ENCODE measurements around the gene SCP2.
"Not testable (repeated sequence)": the region's sequence is repeated elsewhere in the genome, so short reads cannot be mapped to it uniquely, and the experiment has no call there.

The SCP2 gene

GRCh38 chr1:52978045-52978444 lies 51.0 kb downstream of the SCP2 start:
- H3K4me3 ChIP-seq (ENCODE audit: low read depth, low read length) = no peak overlapping the region
- no peaks in the 10 kb centered on the region for H3K36me3 ChIP-seq (replicated peaks)
- H3K27me3 ChIP-seq (replicated peaks) = no peaks in the 10 kb centered on the region
- no peak for TF ChIP-seq CTCF (IDR thresholded peaks at IDR 0.05; ENCODE audit: low read depth, low read length, missing control alignments)
- DNase-seq = no peak
- in situ Hi-C loops (cut with HindIII; ENCODE audit: low pct_ligation_motif_present, low sequenced_read_pairs) = no loop called here
- H3K27ac ChIP-seq = no peak overlapping the region

GRCh38 chr1:52992733-52993132 lies 65.7 kb downstream of the SCP2 start:
- H3K4me3 ChIP-seq (ENCODE audit: low read depth, low read length); H3K27ac ChIP-seq; H3K27me3 ChIP-seq (replicated peaks); DNase-seq; H3K36me3 ChIP-seq (replicated peaks); in situ Hi-C loops (cut with HindIII; ENCODE audit: low pct_ligation_motif_present, low sequenced_read_pairs): not testable (repeated sequence)

GRCh38 chr1:52994656-52995055 lies 67.6 kb downstream of the SCP2 start:
- TF ChIP-seq CTCF (IDR thresholded peaks at IDR 0.05; ENCODE audit: low read depth, low read length, missing control alignments) = no peak

GRCh38 chr1:52996653-52997052 lies 69.6 kb downstream of the SCP2 start:
- no peak overlapping the region for H3K4me3 ChIP-seq (ENCODE audit: low read depth, low read length)
- no peaks in the 10 kb centered on the region for H3K27me3 ChIP-seq (replicated peaks)
- DNase-seq = no peak
- in situ Hi-C loops (cut with HindIII; ENCODE audit: low pct_ligation_motif_present, low sequenced_read_pairs) = no loop called here
- TF ChIP-seq CTCF (IDR thresholded peaks at IDR 0.05; ENCODE audit: low read depth, low read length, missing control alignments) = no peak
- no peak overlapping the region for H3K27ac ChIP-seq
- H3K36me3 ChIP-seq (replicated peaks) = no peaks in the 10 kb centered on the region

More at GRCh38 chr1:52994656-52995055, 67.6 kb downstream of the SCP2 start:
- no peaks in the 10 kb centered on the region for H3K27me3 ChIP-seq (replicated peaks)
- no peak for DNase-seq
- no peaks in the 10 kb centered on the region for H3K36me3 ChIP-seq (replicated peaks)
- no peak overlapping the region for H3K4me3 ChIP-seq (ENCODE audit: low read depth, low read length)
- no peak overlapping the region for H3K27ac ChIP-seq
- in situ Hi-C loops (cut with HindIII; ENCODE audit: low pct_ligation_motif_present, low sequenced_read_pairs) = no loop called here

- DNase-seq = no peak
- TF ChIP-seq CTCF (IDR thresholded peaks at IDR 0.05; ENCODE audit: low read depth, low read length, missing control alignments) = no peak
- H3K36me3 ChIP-seq (replicated peaks) = no peaks in the 10 kb centered on the region
- no peak overlapping the region for H3K27ac ChIP-seq
- no peaks in the 10 kb centered on the region for H3K27me3 ChIP-seq (replicated peaks)
- in situ Hi-C loops (cut with HindIII; ENCODE audit: low pct_ligation_motif_present, low sequenced_read_pairs) = no loop called here
- H3K4me3 ChIP-seq (ENCODE audit: low read depth, low read length) = no peak overlapping the region
Observed at GRCh38 chr1:53001128-53001527, 74.1 kb downstream of the SCP2 start.

- H3K4me3 ChIP-seq (ENCODE audit: low read depth, low read length); H3K27ac ChIP-seq; H3K36me3 ChIP-seq (replicated peaks); DNase-seq; H3K27me3 ChIP-seq (replicated peaks); in situ Hi-C loops (cut with HindIII; ENCODE audit: low pct_ligation_motif_present, low sequenced_read_pairs): not testable (repeated sequence)
Observed at GRCh38 chr1:53006612-53007011, 79.5 kb downstream of the SCP2 start.

- H3K4me3 ChIP-seq (ENCODE audit: low read depth, low read length); DNase-seq; H3K27me3 ChIP-seq (replicated peaks); H3K36me3 ChIP-seq (replicated peaks); H3K27ac ChIP-seq; in situ Hi-C loops (cut with HindIII; ENCODE audit: low pct_ligation_motif_present, low sequenced_read_pairs): not testable (repeated sequence)
Observed at GRCh38 chr1:53010247-53010646, 83.2 kb downstream of the SCP2 start.

Data from brain microvascular endothelial cell (primary cell).